ENCODE results near the gene PLRG1.

DNA sequence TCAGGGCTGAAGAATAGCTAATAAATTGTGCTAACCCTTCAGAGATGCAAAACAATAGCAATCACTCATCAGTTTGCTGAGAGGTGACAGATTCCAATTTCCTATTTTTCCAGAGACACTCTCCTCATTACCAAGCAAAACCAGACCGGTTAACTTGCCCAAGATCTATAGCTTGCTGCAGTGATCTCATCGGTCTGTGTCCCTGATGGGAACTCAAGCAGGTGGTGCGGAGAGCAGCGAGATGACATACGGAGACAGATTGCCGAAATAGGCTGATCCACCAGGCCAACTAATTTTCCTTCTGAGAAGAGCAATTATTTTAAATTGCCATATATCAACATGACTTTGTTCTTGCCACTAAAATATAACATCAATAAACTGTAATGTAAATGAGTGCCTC is 48.1 kb downstream of the PLRG1 start:
- no peak for TF ChIP-seq CTCF (conservative IDR thresholded peaks at IDR 0.05 in 1 of 2, IDR thresholded peaks at IDR 0.05 in 1 of 2; ENCODE audit: low read depth in 1 of 2, low read length in 2 of 2)
- no peak for TF ChIP-seq EZH2 (IDR thresholded peaks at IDR 0.05; ENCODE audit: low read length, missing control alignments)

Measured in fibroblast of lung (primary cell).